Thyroid gland (tissue), 4 donors: ENCODE data around the gene CTNNA3.

ENCODE experiments used
- CTCF ChIP-seq, 6 experiments: fragments of 200-600 bp in 3 of 6; fragments of 450-650 bp in 3 of 6; sonication (generic) in 3 of 6; IDR thresholded peaks; one replicate each; pipeline ENCODE4 v1.5.1; 2016 to 2019; ENCODE audit warnings: antibody characterized with exemption in 6 of 6, mild to moderate bottlenecking in 2 of 6, inconsistent platforms in 1 of 6, moderate library complexity in 1 of 6
- POLR2A ChIP-seq, 2 donors: fragments of 450-650 bp; IDR thresholded peaks; one replicate each; pipeline ENCODE4 v1.6.1; 2017; ENCODE audit warnings: antibody characterized with exemption in 2 of 2, mild to moderate bottlenecking in 2 of 2, moderate library complexity in 1 of 2

- no peak for TF ChIP-seq CTCF (IDR thresholded peaks at IDR 0.05)
- no peak for TF ChIP-seq POLR2A (IDR thresholded peaks at IDR 0.05)
These were observed 1403.1 kb downstream of the CTNNA3 start for GRCh38 chr10:66292922-66293321.
